Osteoblast (primary cell): ENCODE results near the gene MAD1L1. TPM values are rescaled to one million over a fixed set of nuclear protein-coding genes. Genes with fewer than 3 reads are reported as not detected.
A peak's percentile ranks its signal among the peaks of the same experiment; 100 is the strongest.
"Not testable (repeated sequence)": the region's sequence is repeated elsewhere in the genome, so short reads cannot be mapped to it uniquely, and the experiment has no call there.

Experiments
- DNase-seq: peaks from one replicate; pipeline ENCODE4 v3.0.0; 2011; ENCODE audit warnings: low spot score, mixed read lengths; ENCODE audit not compliant: insufficient read length; ENCODE audit errors: missing footprints
- H2AFZ ChIP-seq: 2 replicates; pipeline ENCODE4 v1.6.0; 2011; ENCODE audit warnings: mild to moderate bottlenecking, low read length
- H3K27ac ChIP-seq: 2 replicates; pipeline ENCODE4 v1.5.1; 2011; ENCODE audit warnings: mild to moderate bottlenecking, low read depth, low read length, moderate library complexity
- H3K27me3 ChIP-seq: 2 replicates; pipeline ENCODE4 v1.6.0; 2012; ENCODE audit warnings: mild to moderate bottlenecking, control low read depth, inconsistent platforms, low read length, moderate library complexity; ENCODE audit not compliant: insufficient read depth
- H3K36me3 ChIP-seq: 2 replicates; pipeline ENCODE4 v1.5.1; 2011; ENCODE audit warnings: mild to moderate bottlenecking, low read length, control low read depth, moderate library complexity; ENCODE audit not compliant: insufficient read depth
- H3K4me1 ChIP-seq: 2 replicates; pipeline ENCODE4 v1.5.1; 2011; ENCODE audit warnings: mild to moderate bottlenecking, low read length, control low read depth, moderate library complexity; ENCODE audit not compliant: insufficient read depth
- H3K4me2 ChIP-seq: 2 replicates; pipeline ENCODE4 v1.6.0; 2011; ENCODE audit warnings: mild to moderate bottlenecking, low read length; ENCODE audit not compliant: insufficient read depth
- H3K4me3 ChIP-seq: fragments of 200-600 bp; sonication (generic); 3 replicates; pipeline ENCODE4 v1.5.1; 2012; ENCODE audit warnings: mild to moderate bottlenecking, low read length, inconsistent platforms; ENCODE audit not compliant: insufficient read depth
- H3K79me2 ChIP-seq: 2 replicates; pipeline ENCODE4 v1.6.0; 2012; ENCODE audit warnings: mild to moderate bottlenecking, low read length, control low read depth, inconsistent platforms; ENCODE audit not compliant: insufficient read depth
- H3K9me3 ChIP-seq: 2 replicates; pipeline ENCODE4 v1.5.1; 2011; ENCODE audit warnings: low read depth, low read length, control low read depth
- H4K20me1 ChIP-seq: 2 replicates; pipeline ENCODE4 v1.6.0; 2012; ENCODE audit warnings: mild to moderate bottlenecking, low read length, control low read depth; ENCODE audit not compliant: insufficient read depth
- CTCF ChIP-seq: IDR thresholded peaks from 2 replicates; pipeline ENCODE4 v1.5.1; 2011; ENCODE audit warnings: mild to moderate bottlenecking, low read depth, low read length, moderate library complexity; ENCODE audit errors: extremely low read depth
- total RNA-seq: library from RNA; depleted of rRNA; stranded (reverse); fragments of >200 nt; gene quantifications from 2 replicates; pipeline ENCODE4 v1.2.3, GENCODE V29; 2012

MAD1L1 gene
- total RNA-seq, 1 donor: 66.2 TPM

DNA sequence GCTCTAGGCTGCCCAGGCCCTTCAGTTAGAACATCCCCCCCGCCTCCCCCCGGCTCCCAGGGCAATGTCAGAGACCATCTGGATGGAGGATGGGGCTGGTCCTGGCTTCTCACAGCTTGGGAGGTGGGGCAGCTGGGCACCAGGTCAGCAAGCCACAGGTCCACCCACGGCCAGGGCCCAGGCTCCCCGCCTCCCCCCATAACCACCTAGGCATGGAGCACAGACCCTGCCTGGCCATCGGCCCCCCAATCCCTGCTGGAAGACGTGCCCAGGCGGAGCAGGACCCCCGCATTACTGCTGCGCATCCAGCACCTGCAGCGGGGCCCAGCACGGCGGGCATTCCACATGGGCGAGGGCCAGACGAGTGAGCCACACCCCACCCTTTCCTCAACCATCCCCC lies 393.0 kb downstream of the MAD1L1 start:
- peak; percentile 23 for DNase-seq
- Histone ChIP-seq H3K27ac (no peak overlapping the region), H3K4me3 (no peak overlapping the region), H4K20me1 (no peaks in the 10 kb centered on the region), H3K4me2 (no peak overlapping the region), H3K79me2 (no peaks in the 10 kb centered on the region), H3K4me1 (no peaks in the 10 kb centered on the region), H3K9me3 (no peaks in the 10 kb centered on the region), H2AFZ (no peak overlapping the region), H3K36me3 (no peaks in the 10 kb centered on the region), H3K27me3 (no peaks in the 10 kb centered on the region)
- TF ChIP-seq CTCF: no peak

GRCh38 chr7:1838911-1839531 lies 393.7 kb downstream of the MAD1L1 start:
- H3K27ac ChIP-seq, H3K36me3 ChIP-seq, H3K27me3 ChIP-seq, H3K4me2 ChIP-seq, H2AFZ ChIP-seq, H4K20me1 ChIP-seq, H3K4me1 ChIP-seq, H3K4me3 ChIP-seq, H3K79me2 ChIP-seq, H3K9me3 ChIP-seq: not testable (repeated sequence)
- peak; percentile 32 for DNase-seq

- not testable (repeated sequence) for H3K4me3 ChIP-seq, H3K4me1 ChIP-seq, H3K27me3 ChIP-seq, H2AFZ ChIP-seq, H3K79me2 ChIP-seq, H3K27ac ChIP-seq, H3K36me3 ChIP-seq, H3K9me3 ChIP-seq, H3K4me2 ChIP-seq, H4K20me1 ChIP-seq
- DNase-seq: peak; percentile 39
Measured at GRCh38 chr7:1838544-1838872, 394.2 kb downstream of the MAD1L1 start.

DNA sequence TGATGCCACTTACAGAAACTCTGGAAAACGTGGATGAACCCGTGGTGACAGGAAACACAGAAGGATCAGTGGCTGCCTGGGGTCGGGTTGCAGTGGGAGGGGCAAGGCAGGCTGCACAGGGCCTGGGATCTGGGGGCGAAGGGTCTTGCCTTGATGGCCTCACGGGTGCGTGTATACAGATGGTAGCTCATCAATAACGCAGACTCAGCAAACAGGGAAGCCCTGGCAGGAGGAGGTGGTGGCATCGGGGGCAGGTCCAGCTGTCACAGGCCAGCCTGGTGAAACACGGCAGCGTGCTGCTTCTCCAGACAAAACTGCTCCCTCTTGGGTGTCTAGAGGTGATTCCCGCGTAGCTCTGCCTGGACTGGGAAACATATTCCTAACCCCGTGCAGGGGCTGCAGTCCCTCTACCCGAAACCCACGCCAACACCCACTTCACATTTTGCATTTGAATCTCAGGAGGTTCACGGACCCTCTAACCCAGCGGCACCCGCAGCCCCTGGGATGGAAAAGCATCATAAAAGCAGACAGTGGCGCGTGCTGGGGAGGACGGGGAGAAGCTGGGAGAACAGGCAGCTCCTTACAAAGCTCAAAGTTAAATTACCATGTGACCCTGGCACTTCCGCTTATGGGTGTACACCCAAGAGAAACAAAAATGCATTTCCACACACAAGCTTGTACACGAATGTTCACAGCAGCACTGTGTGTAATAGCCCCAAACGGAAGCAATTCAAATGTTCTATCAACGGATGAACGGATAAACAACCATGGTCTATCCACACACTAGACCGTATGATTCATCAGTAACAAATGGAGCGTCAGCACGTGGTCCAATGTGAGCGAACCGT lies 394.8 kb downstream of the MAD1L1 start:
- H3K27ac ChIP-seq, H3K27me3 ChIP-seq, H3K4me2 ChIP-seq, H3K4me1 ChIP-seq, H2AFZ ChIP-seq, H4K20me1 ChIP-seq, H3K79me2 ChIP-seq, H3K9me3 ChIP-seq, H3K4me3 ChIP-seq, H3K36me3 ChIP-seq: not testable (repeated sequence)
- peak; percentile 46 for DNase-seq

GRCh38 chr7:1831933-1832535 lies 400.7 kb downstream of the MAD1L1 start:
- H3K27ac ChIP-seq, H3K4me3 ChIP-seq, H3K79me2 ChIP-seq, H3K36me3 ChIP-seq, DNase-seq, H3K4me1 ChIP-seq, H4K20me1 ChIP-seq, H3K9me3 ChIP-seq, H2AFZ ChIP-seq, H3K4me2 ChIP-seq, H3K27me3 ChIP-seq: not testable (repeated sequence)

- not testable (repeated sequence) for H3K36me3 ChIP-seq, H4K20me1 ChIP-seq, H3K79me2 ChIP-seq, H2AFZ ChIP-seq, DNase-seq, H3K4me3 ChIP-seq, H3K27ac ChIP-seq, H3K27me3 ChIP-seq, H3K9me3 ChIP-seq, H3K4me1 ChIP-seq, H3K4me2 ChIP-seq
Measured at GRCh38 chr7:1831471-1831870, 401.3 kb downstream of the MAD1L1 start.

DNA sequence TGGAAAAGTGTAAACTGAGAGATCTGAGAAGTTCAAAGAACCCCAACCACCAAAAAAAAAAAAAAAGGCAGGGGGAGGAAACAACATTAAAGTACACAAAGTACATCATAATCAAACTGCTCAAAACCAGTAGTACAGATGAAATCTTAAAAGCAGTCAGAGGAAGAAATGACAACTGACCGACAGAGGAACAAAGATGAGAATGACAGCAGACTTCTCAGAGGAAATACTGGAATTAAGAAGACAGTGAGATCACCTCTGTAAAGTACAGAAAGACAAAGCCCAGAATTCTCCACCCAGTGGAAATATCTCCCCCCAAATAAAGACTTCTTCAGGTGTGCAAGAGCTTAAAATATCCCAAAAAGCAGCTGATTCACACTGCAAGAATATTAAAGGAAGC lies 403.1 kb downstream of the MAD1L1 start:
- H3K79me2 ChIP-seq, H2AFZ ChIP-seq, DNase-seq, H3K27ac ChIP-seq, H3K4me3 ChIP-seq, H3K4me2 ChIP-seq, H4K20me1 ChIP-seq, H3K27me3 ChIP-seq, H3K9me3 ChIP-seq, H3K36me3 ChIP-seq, H3K4me1 ChIP-seq: not testable (repeated sequence)
